Astrocyte (in vitro differentiated cells and primary cell): Measurements from ENCODE around the gene LPGAT1.

Experiments
- CTCF ChIP-seq: IDR thresholded peaks from 2 replicates; pipeline ENCODE4 v1.5.1; 2011; ENCODE audit warnings: low read depth, mild to moderate bottlenecking, inconsistent platforms, low read length, moderate library complexity; ENCODE audit not compliant: insufficient read depth
- EZH2 ChIP-seq: IDR thresholded peaks from 2 replicates; pipeline ENCODE4 v1.6.1; 2012; ENCODE audit warnings: mild to moderate bottlenecking, low read length, inconsistent platforms; ENCODE audit not compliant: insufficient read depth

GRCh38 chr1:211762206-211762605 is 68.4 kb downstream of the LPGAT1 start:
- TF ChIP-seq CTCF (no peak), EZH2 (no peak)
